ENCODE measurements around the gene PIP4P1. TPM values are rescaled to one million over a fixed set of nuclear protein-coding genes. Genes with fewer than 3 reads are reported as not detected.

Gene PIP4P1
- total and polyA plus RNA-seq, 9 donors, result 11.8 to 32.9 (median 25.2) TPM

DNA sequence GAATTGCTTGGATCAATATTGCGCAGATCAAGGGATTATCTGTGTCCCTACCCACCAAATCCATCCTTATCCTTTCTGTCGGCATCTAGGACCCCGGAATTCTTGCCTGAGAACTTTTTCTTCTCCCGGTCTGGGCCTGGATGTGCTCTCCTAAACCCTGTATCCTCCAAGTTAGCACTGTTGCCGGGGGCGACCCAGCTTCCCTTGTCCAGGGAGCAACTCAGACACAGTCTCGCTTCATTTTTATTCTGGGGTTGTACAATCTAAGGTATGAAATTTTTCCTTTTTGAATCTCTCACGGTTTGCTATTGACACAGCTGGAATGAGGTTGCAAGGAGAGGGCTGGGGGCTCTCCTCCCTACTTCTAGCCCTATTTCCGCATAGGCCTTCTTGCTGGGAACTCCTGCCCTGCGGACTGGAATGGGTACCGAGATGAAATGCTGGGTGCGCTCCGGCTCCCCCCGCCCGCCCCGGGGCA is 7.6 kb upstream of the PIP4P1 start:
- H3K9me3 ChIP-seq, result no peaks in the 10 kb centered on the region
- TF ChIP-seq EP300 (IDR thresholded peaks at IDR 0.05) (no peak), POLR2A (IDR thresholded peaks at IDR 0.05) (no peak)
- TF ChIP-seq, protein P1, sequence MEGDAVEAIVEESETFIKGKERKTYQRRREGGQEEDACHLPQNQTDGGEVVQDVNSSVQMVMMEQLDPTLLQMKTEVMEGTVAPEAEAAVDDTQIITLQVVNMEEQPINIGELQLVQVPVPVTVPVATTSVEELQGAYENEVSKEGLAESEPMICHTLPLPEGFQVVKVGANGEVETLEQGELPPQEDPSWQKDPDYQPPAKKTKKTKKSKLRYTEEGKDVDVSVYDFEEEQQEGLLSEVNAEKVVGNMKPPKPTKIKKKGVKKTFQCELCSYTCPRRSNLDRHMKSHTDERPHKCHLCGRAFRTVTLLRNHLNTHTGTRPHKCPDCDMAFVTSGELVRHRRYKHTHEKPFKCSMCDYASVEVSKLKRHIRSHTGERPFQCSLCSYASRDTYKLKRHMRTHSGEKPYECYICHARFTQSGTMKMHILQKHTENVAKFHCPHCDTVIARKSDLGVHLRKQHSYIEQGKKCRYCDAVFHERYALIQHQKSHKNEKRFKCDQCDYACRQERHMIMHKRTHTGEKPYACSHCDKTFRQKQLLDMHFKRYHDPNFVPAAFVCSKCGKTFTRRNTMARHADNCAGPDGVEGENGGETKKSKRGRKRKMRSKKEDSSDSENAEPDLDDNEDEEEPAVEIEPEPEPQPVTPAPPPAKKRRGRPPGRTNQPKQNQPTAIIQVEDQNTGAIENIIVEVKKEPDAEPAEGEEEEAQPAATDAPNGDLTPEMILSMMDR (IDR thresholded peaks at IDR 0.05), result no peak
- H3K4me1 ChIP-seq (ENCODE audit: insufficient read depth), result peaks cover 2% of the 10 kb centered on the region
- DNase-seq, result peak in 2 of 5 donors; percentile 20 to 39
- intact Hi-C loops (cut with DNase I), result no loop called here
- 24 to 28% (median 26%) methylated on average over 16 of the region's 16 CpGs for WGBS, 3 donors
- H3K27ac ChIP-seq, result no peak overlapping the region
- H3K27me3 ChIP-seq, result no peaks in the 10 kb centered on the region
- H3K4me3 ChIP-seq, result peak overlapping the region; percentile 74
- no peaks in the 10 kb centered on the region for H3K36me3 ChIP-seq

DNA sequence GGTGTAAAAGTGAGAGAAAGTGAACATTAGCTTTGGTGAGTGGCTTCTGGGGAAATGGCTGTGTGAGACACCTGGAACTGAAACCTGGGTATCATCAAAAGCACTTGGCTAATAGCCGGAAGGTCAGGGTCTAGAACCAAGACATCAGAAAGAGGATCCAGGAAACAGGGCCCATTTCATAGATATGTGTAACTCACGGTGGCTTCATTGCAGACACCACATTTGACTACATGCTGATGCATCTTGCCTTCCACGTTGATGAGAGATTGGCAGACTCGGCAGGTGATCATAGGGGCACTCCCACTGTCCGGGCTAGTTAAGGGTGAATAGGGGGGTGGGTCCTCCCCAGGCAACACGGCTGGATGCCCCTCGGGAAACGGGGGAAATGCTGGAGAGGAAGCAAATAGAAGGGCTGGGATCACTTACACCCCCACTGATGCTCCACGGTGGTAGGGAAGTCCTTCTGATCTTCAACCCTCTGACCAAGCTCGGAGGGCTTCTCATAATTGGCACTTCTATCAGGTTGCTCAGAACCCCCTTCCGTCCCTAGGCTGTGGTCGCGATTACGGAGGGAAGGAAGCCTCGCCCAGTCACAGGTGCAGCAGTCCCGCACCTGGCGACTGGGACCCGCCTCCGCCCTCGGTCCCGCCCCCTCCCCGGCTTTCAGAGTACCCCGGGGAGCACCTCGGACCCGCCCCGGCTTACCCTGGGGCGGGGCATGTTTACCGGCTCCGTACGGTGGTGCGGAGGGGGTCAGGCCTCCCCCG is 593 bp downstream of the PIP4P1 start:
- TF ChIP-seq EP300 (IDR thresholded peaks at IDR 0.05), result no peak
- Histone ChIP-seq H3K9me3 (no peaks in the 10 kb centered on the region), H3K36me3 (no peaks in the 10 kb centered on the region), H3K27ac (peak overlapping the region; percentile 68 to 74), H3K4me1 (ENCODE audit: insufficient read depth) (peaks cover 3% of the 10 kb centered on the region), H3K27me3 (no peaks in the 10 kb centered on the region), H3K4me3 (peak overlapping the region; percentile 92)
- intact Hi-C loops (cut with DNase I), result loop anchor here in 2 of 4 donors (2.0 to 5.0 kb wide), 3 partner anchors 48 to 222 kb away; partner anchors contain the start of genes RNASE4 (in 1 of the 2) and TEP1 (in 1 of the 2)
- peak in 2 of 5 donors; percentile 36 to 40 for DNase-seq
- WGBS, 3 donors, result 3 to 6% (median 5%) methylated on average over 32 of the region's 32 CpGs

DNA sequence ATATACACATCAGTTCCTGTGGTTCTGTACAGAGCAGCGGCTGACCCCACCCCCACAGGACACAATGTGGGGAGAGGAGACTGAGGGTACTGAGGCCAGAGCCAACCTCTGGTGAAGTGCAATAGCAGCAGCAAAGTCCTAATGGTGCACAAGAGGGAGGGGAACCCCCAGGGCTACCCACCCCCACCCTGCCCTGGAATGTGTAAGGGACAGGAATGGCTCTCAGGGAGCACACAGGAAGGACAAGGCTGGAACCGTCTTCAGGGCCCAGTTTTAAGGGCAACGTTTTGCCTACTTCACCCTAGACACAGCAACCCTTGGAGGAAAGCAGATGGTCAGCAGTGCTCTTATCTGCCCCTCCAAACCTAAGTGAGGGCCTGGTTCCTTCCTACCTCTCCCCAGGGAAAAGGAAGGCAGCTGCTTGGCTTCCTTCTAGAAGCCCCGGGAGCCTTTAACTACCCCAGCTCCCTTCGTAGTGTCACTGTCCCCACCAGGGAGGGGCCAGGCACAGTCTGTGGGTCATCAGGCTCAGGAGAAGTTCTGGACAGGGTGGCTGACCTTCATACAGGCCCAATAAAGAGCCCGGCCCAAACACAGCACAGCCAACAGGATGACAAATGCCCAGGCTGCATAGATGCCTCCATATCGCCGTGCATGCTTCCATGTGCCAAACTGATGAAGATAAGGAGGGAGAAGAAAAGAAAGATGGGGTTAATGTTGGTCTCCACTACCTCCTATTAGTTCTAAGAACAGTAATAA is 3.0 kb downstream of the PIP4P1 start:
- peaks cover 5% of the 10 kb centered on the region for H3K4me1 ChIP-seq (ENCODE audit: insufficient read depth)
- DNase-seq, result no peak
- intact Hi-C loops (cut with DNase I), result loop anchor here in 2 of 4 donors (5.0 to 10.0 kb wide), 2 partner anchors 116 to 133 kb away; partner anchors contain the start of gene PARP2 (in 1 of the 2)

DNA sequence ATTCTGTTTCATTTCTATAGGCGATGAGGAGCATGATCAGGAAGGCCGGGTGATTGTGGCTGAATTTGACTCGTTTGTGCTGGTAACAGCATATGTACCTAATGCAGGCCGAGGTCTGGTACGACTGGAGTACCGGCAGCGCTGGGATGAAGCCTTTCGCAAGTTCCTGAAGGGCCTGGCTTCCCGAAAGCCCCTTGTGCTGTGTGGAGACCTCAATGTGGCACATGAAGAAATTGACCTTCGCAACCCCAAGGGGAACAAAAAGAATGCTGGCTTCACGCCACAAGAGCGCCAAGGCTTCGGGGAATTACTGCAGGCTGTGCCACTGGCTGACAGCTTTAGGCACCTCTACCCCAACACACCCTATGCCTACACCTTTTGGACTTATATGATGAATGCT is 4.3 kb downstream of the PIP4P1 start:
- Histone ChIP-seq H3K4me1 (ENCODE audit: insufficient read depth) (peaks cover 5% of the 10 kb centered on the region), H3K27ac (no peak overlapping the region), H3K4me3 (no peak overlapping the region), H3K27me3 (no peaks in the 10 kb centered on the region), H3K9me3 (no peaks in the 10 kb centered on the region), H3K36me3 (no peaks in the 10 kb centered on the region)
- no peak for DNase-seq
- TF ChIP-seq EP300 (IDR thresholded peaks at IDR 0.05), result no peak
- TF ChIP-seq, protein P1 (IDR thresholded peaks at IDR 0.05), result no peak
- TF ChIP-seq POLR2A (IDR thresholded peaks at IDR 0.05), result no peak
- intact Hi-C loops (cut with DNase I), result loop anchor here in 2 of 4 donors (5.0 to 10.0 kb wide), 2 partner anchors 115 to 132 kb away; partner anchors contain the start of gene PARP2 (in 1 of the 2)
- 77 to 82% (median 77%) methylated on average over 13 of the region's 13 CpGs for WGBS, 3 donors

More for the DNA sequence above, 3.0 kb downstream of the PIP4P1 start:
- no peak overlapping the region for H3K4me3 ChIP-seq
- 50 to 58% (median 55%) methylated on average over 8 of the region's 8 CpGs for WGBS, 3 donors
- no peak overlapping the region for H3K27ac ChIP-seq
- H3K9me3 ChIP-seq, result no peaks in the 10 kb centered on the region
- no peak for TF ChIP-seq EP300 (IDR thresholded peaks at IDR 0.05)
- TF ChIP-seq POLR2A (IDR thresholded peaks at IDR 0.05), result no peak
- TF ChIP-seq, protein P1 (IDR thresholded peaks at IDR 0.05), result no peak
- H3K27me3 ChIP-seq, result no peaks in the 10 kb centered on the region
- no peaks in the 10 kb centered on the region for H3K36me3 ChIP-seq

Measured in ovary (tissue), 9 donors.